Loucy (cell line): ENCODE results near the gene CTNNBL1.
"Not testable (repeated sequence)": the region's sequence is repeated elsewhere in the genome, so short reads cannot be mapped to it uniquely, and the experiment has no call there.

Source experiments
- H2AFZ ChIP-seq: fragments of 200-600 bp; sonication (generic); 2 replicates; pipeline ENCODE4 v1.6.0; 2016; ENCODE audit warnings: antibody characterized with exemption, mild to moderate bottlenecking, low read length, moderate library complexity
- H3F3A ChIP-seq: fragments of 200-600 bp; 2 replicates; pipeline ENCODE4 v1.6.0; 2016; ENCODE audit warnings: antibody characterized with exemption, low read depth, mild to moderate bottlenecking
- H3K27me3 ChIP-seq: fragments of 200-600 bp; sonication (generic); 2 replicates; pipeline ENCODE4 v1.6.1; 2014; ENCODE audit warnings: low read length, mild to moderate bottlenecking; ENCODE audit not compliant: insufficient read depth, poor library complexity, severe bottlenecking
- H3K36me3 ChIP-seq: fragments of 200-600 bp; sonication (generic); 2 replicates; pipeline ENCODE4 v1.6.1; 2016; ENCODE audit warnings: low read length; ENCODE audit not compliant: insufficient read depth
- H3K4me1 ChIP-seq: fragments of 200-600 bp; sonication (generic); 2 replicates; pipeline ENCODE4 v1.5.1; 2014; ENCODE audit warnings: low read length, mild to moderate bottlenecking; ENCODE audit not compliant: insufficient read depth, poor library complexity, severe bottlenecking
- H3K4me2 ChIP-seq: fragments of 200-600 bp; sonication (generic); 2 replicates; pipeline ENCODE4 v1.6.0; 2014; ENCODE audit warnings: antibody characterized with exemption, low read length, low read depth, mild to moderate bottlenecking; ENCODE audit not compliant: poor library complexity, severe bottlenecking
- H3K4me3 ChIP-seq: fragments of 200-600 bp; sonication (generic); 2 replicates; pipeline ENCODE4 v1.5.1; 2014; ENCODE audit warnings: low read length, mild to moderate bottlenecking, mixed read lengths; ENCODE audit not compliant: poor library complexity, severe bottlenecking
- H3K79me2 ChIP-seq: fragments of 200-600 bp; sonication (generic); 2 replicates; pipeline ENCODE4 v1.6.1; 2014; ENCODE audit warnings: low read length; ENCODE audit not compliant: insufficient read depth
- H3K9ac ChIP-seq: fragments of 200-600 bp; sonication (generic); 2 replicates; pipeline ENCODE4 v1.6.0; 2014; ENCODE audit warnings: mild to moderate bottlenecking, low read depth, low read length, moderate library complexity; ENCODE audit not compliant: poor library complexity, severe bottlenecking
- H3K9me2 ChIP-seq: fragments of 200-600 bp; sonication (generic); replicated peaks from 2 replicates; pipeline ENCODE4 v1.6.1; 2016; ENCODE audit warnings: low read depth, low read length, mixed read lengths
- H3K9me3 ChIP-seq: fragments of 200-600 bp; sonication (generic); 2 replicates; pipeline ENCODE4 v1.6.1; 2014; ENCODE audit warnings: mild to moderate bottlenecking, antibody characterized with exemption, low read length, low read depth; ENCODE audit not compliant: insufficient read depth
- H4K20me1 ChIP-seq: fragments of 200-600 bp; sonication (generic); 2 replicates; pipeline ENCODE4 v1.6.0; 2014; ENCODE audit warnings: antibody characterized with exemption, low read length, mild to moderate bottlenecking; ENCODE audit not compliant: insufficient read depth, poor library complexity, severe bottlenecking
- CTCF ChIP-seq: fragments of 200-600 bp; sonication (generic); conservative IDR thresholded peaks from 2 replicates; pipeline ENCODE4 v1.5.1; 2014; ENCODE audit warnings: mild to moderate bottlenecking, antibody characterized with exemption, low read length
- EZH2phosphoT487 ChIP-seq: fragments of 200-600 bp; IDR thresholded peaks from 2 replicates; pipeline ENCODE4 v1.6.1; 2018; ENCODE audit warnings: antibody characterized with exemption, mild to moderate bottlenecking, moderate library complexity, borderline replicate concordance

Gene CTNNBL1

DNA sequence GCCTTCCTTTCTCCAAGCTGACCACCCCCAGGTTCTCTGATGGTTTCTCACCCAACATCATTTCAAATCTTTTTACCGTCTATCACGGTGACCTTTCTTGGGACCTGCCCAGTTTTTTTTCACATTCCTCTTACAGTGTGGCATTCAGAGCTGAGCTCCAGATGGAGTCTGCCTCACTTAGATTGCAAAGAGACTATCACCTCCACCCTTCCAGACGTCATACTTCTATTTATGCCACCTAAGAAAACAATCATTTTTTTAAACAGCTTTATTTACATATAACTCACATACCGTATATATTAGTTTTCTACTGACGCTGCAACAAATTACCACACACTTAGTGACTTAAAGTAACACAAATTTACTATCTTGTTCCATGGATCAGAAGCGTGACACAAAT, 32.3 kb upstream of the CTNNBL1 start:
- TF ChIP-seq CTCF (no peak), EZH2phosphoT487 (no peak)
- no peaks in the 10 kb centered on the region for H3K79me2 ChIP-seq
- no peak overlapping the region for H3K4me2 ChIP-seq
- no peaks in the 10 kb centered on the region for H3K9me3 ChIP-seq
- no peak overlapping the region for H2AFZ ChIP-seq
- no peaks in the 10 kb centered on the region for H3K4me1 ChIP-seq
- H3K4me3 ChIP-seq = no peak overlapping the region
- no peaks in the 10 kb centered on the region for H3K9me2 ChIP-seq
- no peaks in the 10 kb centered on the region for H4K20me1 ChIP-seq
- H3K27me3 ChIP-seq = no peaks in the 10 kb centered on the region
- no peaks in the 10 kb centered on the region for H3K36me3 ChIP-seq
- no peak overlapping the region for H3K9ac ChIP-seq
- H3F3A ChIP-seq = no peaks in the 10 kb centered on the region

- H3K9me3 ChIP-seq = no peaks in the 10 kb centered on the region
- no peaks in the 10 kb centered on the region for H3K27me3 ChIP-seq
- no peaks in the 10 kb centered on the region for H4K20me1 ChIP-seq
- no peak overlapping the region for H3K9ac ChIP-seq
- H3K9me2 ChIP-seq = no peaks in the 10 kb centered on the region
- no peak overlapping the region for H2AFZ ChIP-seq
- no peaks in the 10 kb centered on the region for H3K36me3 ChIP-seq
- H3K4me3 ChIP-seq = no peak overlapping the region
- no peaks in the 10 kb centered on the region for H3F3A ChIP-seq
- H3K4me2 ChIP-seq = no peak overlapping the region
- no peak for TF ChIP-seq EZH2phosphoT487
- no peak for TF ChIP-seq CTCF
- no peaks in the 10 kb centered on the region for H3K79me2 ChIP-seq
- no peaks in the 10 kb centered on the region for H3K4me1 ChIP-seq
Measured at GRCh38 chr20:37662308-37662707, 31.5 kb upstream of the CTNNBL1 start.

DNA sequence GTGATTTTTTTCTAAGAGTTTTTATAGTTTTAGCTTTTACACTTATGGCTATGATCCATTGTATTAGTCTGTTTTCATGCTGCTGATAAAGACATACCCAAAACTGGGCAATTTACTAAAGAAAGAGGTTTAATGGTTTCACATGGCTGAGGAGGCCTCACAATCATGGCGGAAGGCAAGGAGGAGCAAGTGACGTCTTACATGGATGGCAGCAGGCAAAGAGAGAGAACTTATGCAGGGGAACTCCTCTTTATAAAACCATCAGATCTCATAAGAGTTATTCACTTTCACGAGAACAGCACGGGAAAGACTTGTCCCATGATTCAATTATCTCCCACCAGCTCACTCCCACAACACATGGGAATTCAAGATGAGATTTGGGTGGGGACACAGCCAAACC, 29.2 kb upstream of the CTNNBL1 start:
- H2AFZ ChIP-seq, H3K9me2 ChIP-seq, H3K9ac ChIP-seq, H3K4me2 ChIP-seq, H3K36me3 ChIP-seq, H4K20me1 ChIP-seq, H3K79me2 ChIP-seq, H3F3A ChIP-seq, H3K9me3 ChIP-seq, H3K27me3 ChIP-seq, H3K4me3 ChIP-seq, H3K4me1 ChIP-seq: not testable (repeated sequence)

DNA sequence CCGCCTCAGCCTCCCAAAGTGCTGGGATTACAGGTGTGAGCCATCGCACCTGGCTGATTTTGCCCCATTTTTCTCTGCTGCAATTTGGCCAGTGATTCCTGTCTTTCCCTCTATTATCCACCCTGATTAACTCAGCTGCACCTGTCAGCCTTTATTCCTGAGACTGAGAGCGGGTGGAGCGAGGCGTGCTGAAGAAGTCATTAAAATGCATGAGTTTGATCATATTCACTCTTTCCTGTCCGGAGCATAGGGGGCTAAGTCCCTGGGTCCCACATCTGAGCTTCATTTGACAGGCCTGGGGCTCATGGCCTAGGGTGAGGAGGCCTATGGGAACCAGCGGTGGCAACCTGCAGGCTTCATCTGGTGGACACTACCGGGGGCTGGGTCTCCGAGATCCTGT, 25.7 kb upstream of the CTNNBL1 start:
- Histone ChIP-seq H3K79me2 (no peaks in the 10 kb centered on the region), H3K36me3 (no peaks in the 10 kb centered on the region), H3K4me2 (no peak overlapping the region), H3K27me3 (no peaks in the 10 kb centered on the region), H3K9ac (no peak overlapping the region), H3K9me2 (no peaks in the 10 kb centered on the region), H4K20me1 (no peaks in the 10 kb centered on the region), H3K9me3 (no peaks in the 10 kb centered on the region), H2AFZ (no peak overlapping the region), H3K4me1 (no peaks in the 10 kb centered on the region), H3F3A (no peaks in the 10 kb centered on the region), H3K4me3 (no peak overlapping the region)
- TF ChIP-seq CTCF = no peak
- no peak for TF ChIP-seq EZH2phosphoT487
